Liver (tissue), 9 donors: ENCODE measurements around the gene DNAJA4. TPM values are rescaled to one million over a fixed set of nuclear protein-coding genes. Genes with fewer than 3 reads are reported as not detected.

Experiments
- DNase-seq: peaks from one replicate; pipeline ENCODE4 v3.0.0-alpha.2; 2017; ENCODE audit warnings: low spot score
- H3K27ac ChIP-seq, 2 donors: one replicate each; pipeline ENCODE4 v1.7.0; 2013; ENCODE audit warnings: inconsistent platforms in 2 of 2, low read length in 2 of 2, control low read depth in 1 of 2, low read depth in 1 of 2, mild to moderate bottlenecking in 1 of 2
- H3K27me3 ChIP-seq, 4 donors: one replicate each; pipeline versions ENCODE4 v1.6.1 to v1.7.0; 2013; ENCODE audit warnings: low read length in 3 of 4, inconsistent platforms in 1 of 4, mild to moderate bottlenecking in 1 of 4, moderate library complexity in 1 of 4; ENCODE audit not compliant: control insufficient read depth in 4 of 4, insufficient read depth in 4 of 4
- H3K36me3 ChIP-seq, 4 donors: one replicate each; pipeline versions ENCODE4 v1.6.1 to v1.7.0; 2013; ENCODE audit warnings: low read length in 3 of 4, mild to moderate bottlenecking in 3 of 4, low read depth in 1 of 4, moderate library complexity in 1 of 4; ENCODE audit not compliant: control insufficient read depth in 4 of 4, insufficient read depth in 3 of 4
- H3K4me1 ChIP-seq, 4 donors: one replicate each; pipeline versions ENCODE4 v1.6.1 to v1.7.0; 2013; ENCODE audit warnings: low read length in 3 of 4, mild to moderate bottlenecking in 3 of 4, moderate library complexity in 1 of 4; ENCODE audit not compliant: control insufficient read depth in 4 of 4, insufficient read depth in 4 of 4
- H3K4me3 ChIP-seq, 3 donors: one replicate each; pipeline versions ENCODE4 v1.6.1 to v1.7.0; 2013; ENCODE audit warnings: low read length in 3 of 3, control low read depth in 1 of 3, low read depth in 1 of 3, mild to moderate bottlenecking in 1 of 3
- H3K9ac ChIP-seq, 2 donors: one replicate each; pipeline ENCODE4 v1.7.0; 2013; ENCODE audit warnings: low read length in 2 of 2, mild to moderate bottlenecking in 2 of 2, moderate library complexity in 2 of 2, control low read depth in 1 of 2, low read depth in 1 of 2
- H3K9me3 ChIP-seq, 4 donors: one replicate each; pipeline versions ENCODE4 v1.6.1 to v1.7.0; 2013; ENCODE audit warnings: low read length in 3 of 4; ENCODE audit not compliant: control insufficient read depth in 4 of 4
- JUND ChIP-seq, 2 donors: IDR thresholded peaks; 2 replicates each; pipeline ENCODE4 v1.6.1; 2016; ENCODE audit warnings: antibody characterized with exemption in 2 of 2
- MAX ChIP-seq: IDR thresholded peaks from 2 replicates; pipeline ENCODE4 v1.6.1; 2016; ENCODE audit warnings: antibody characterized with exemption
- RAD21 ChIP-seq, 2 donors: IDR thresholded peaks; 2 replicates each; pipeline ENCODE4 v1.6.1; 2016; ENCODE audit warnings: antibody characterized with exemption in 2 of 2, mild to moderate bottlenecking in 2 of 2
- REST ChIP-seq: IDR thresholded peaks from 2 replicates; pipeline ENCODE4 v1.6.1; 2016; ENCODE audit warnings: antibody characterized with exemption, mild to moderate bottlenecking
- RXRA ChIP-seq, 2 donors: IDR thresholded peaks; 2 replicates each; pipeline ENCODE4 v1.6.1; 2017 to 2018; ENCODE audit warnings: antibody characterized with exemption in 2 of 2, mild to moderate bottlenecking in 1 of 2
- SP1 ChIP-seq: IDR thresholded peaks from 2 replicates; pipeline ENCODE4 v1.6.1; 2018; ENCODE audit warnings: antibody characterized with exemption, mild to moderate bottlenecking
- YY1 ChIP-seq: IDR thresholded peaks from 2 replicates; pipeline ENCODE4 v1.6.1; 2016; ENCODE audit warnings: antibody characterized with exemption, mild to moderate bottlenecking
- WGBS: extraction: QIAGEN DNeasy Blood & Tissue Kit; methylation state at CpG from one replicate; pipeline ENCODE4 v1.1.7; 2013; 5-methylcytosine and 5-hydroxymethylcytosine counted together
- polyA plus RNA-seq, 2 donors: library from polyadenylated mRNA; stranded (reverse) in 1 of 2; unstranded in 1 of 2; fragments of 200-250 nt in 1 of 2; fragments of >200 nt in 1 of 2; fragmentation: Nextera tagmentation in 1 of 2; extraction: Ambion mirVana in 1 of 2; gene quantifications; one replicate each; pipeline versions ENCODE4 v1.2.1 to v1.2.3, GENCODE V29; 2013 to 2015
- total RNA-seq, 2 donors: library from RNA; depleted of rRNA; stranded (reverse); fragments of >200 nt; gene quantifications; one replicate each; pipeline ENCODE4 v1.2.3, GENCODE V29; 2014
- TF ChIP-seq, protein P1 (sequence below): IDR thresholded peaks from 2 replicates; pipeline ENCODE4 v1.6.1; 2016; ENCODE audit warnings: antibody characterized with exemption
- donor health status: healthy.
- donor health status: healthy.
- donor health status: healthy.
- donor health status: healthy.
- donor health status: healthy.

The DNAJA4 gene
- total and polyA plus RNA-seq, 4 donors, result 0.93 to 79.0 (median 2.0) TPM

DNA sequence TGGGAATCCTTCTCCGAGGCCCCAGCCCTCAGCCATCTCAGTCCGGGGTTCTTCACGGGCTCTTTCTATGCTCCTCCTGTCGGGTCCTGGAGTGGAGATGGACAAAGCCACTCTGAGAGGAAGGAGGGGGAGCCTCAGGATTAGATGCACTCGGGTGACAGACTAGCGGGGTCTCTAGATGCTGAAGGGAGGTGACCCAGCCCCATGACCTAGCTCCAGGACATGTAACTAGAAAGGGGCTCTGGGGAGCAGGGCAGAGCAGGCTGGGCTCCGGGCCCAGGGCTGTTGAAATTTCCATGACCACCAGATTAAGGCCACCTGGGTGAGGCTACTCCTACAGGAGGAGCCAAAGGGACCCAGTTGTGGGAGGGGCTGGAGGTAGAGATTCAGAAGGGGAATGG is 49.8 kb downstream of the DNAJA4 start:
- Histone ChIP-seq H3K4me1 (no peaks in the 10 kb centered on the region), H3K9me3 (no peaks in the 10 kb centered on the region), H3K4me3 (no peak overlapping the region), H3K27me3 (no peaks in the 10 kb centered on the region), H3K36me3 (no peaks in the 10 kb centered on the region), H3K9ac (no peak overlapping the region), H3K27ac (no peak overlapping the region)
- TF ChIP-seq REST (no peak), YY1 (no peak), SP1 (no peak)
- DNase-seq, result no peak
- WGBS, result 86% methylated on average over 7 of the region's 7 CpGs

DNA sequence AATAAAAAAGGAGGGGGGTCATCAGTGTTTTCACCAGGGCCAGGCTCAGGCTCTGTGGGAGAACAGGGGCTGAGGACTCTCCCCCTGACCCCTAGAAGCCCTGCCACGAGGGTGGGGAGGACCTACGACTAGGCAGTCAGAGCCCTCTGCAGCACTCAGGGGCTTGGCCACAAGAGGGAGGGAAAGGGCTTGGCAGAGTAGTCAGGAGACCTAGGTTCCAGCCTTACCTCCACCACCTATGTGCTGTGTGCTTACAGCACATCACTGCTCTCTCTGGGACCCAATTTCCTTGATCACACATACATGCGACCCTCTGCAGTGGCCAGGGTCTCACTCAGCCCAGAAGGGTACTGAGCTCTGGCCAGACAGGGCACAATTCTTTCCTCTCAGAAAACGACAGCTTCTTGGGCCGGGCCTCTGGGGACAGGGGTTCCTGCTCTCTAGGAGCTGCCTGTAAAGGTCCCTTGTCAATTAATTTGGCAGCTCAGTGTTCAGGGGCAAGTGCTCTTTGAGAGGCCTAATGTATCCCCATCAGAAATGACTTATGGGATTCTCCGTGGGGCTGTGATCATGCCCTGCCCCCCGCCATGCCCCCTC is 51.4 kb downstream of the DNAJA4 start:
- 72% methylated on average over 7 of the region's 7 CpGs for WGBS
- H3K36me3 ChIP-seq, result no peaks in the 10 kb centered on the region

More for the DNA sequence above, 51.4 kb downstream of the DNAJA4 start:
- H3K9ac ChIP-seq, result no peak overlapping the region
- TF ChIP-seq SP1 (no peak), RAD21 (IDR thresholded peaks at IDR 0.05) (no peak), JUND (IDR thresholded peaks at IDR 0.05) (no peak), MAX (no peak), RXRA (IDR thresholded peaks at IDR 0.05) (no peak), REST (no peak)
- TF ChIP-seq, protein P1, sequence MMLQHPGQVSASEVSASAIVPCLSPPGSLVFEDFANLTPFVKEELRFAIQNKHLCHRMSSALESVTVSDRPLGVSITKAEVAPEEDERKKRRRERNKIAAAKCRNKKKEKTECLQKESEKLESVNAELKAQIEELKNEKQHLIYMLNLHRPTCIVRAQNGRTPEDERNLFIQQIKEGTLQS, result no peak
- H3K9me3 ChIP-seq, result no peaks in the 10 kb centered on the region
- no peaks in the 10 kb centered on the region for H3K27me3 ChIP-seq
- H3K4me3 ChIP-seq, result no peak overlapping the region
- no peaks in the 10 kb centered on the region for H3K4me1 ChIP-seq
- H3K27ac ChIP-seq, result no peak overlapping the region
- DNase-seq, result no peak
